K562 (cell line): ENCODE data around the gene PAXIP1. TPM values are rescaled to one million over a fixed set of nuclear protein-coding genes. Genes with fewer than 3 reads are reported as not detected.
"Not testable (repeated sequence)": the region's sequence is repeated elsewhere in the genome, so short reads cannot be mapped to it uniquely, and the experiment has no call there.

ENCODE experiments used
- ATAC-seq: fragments of 200-7000 bp; cut with Tn5 transposase; 3 replicates; pipeline ENCODE4 v1.9.1; 2020; ENCODE audit warnings: moderate library complexity
- BruUV-seq: library from RNA; stranded (reverse); fragments of 400-500 nt; replicated peaks from 2 replicates; lab custom pipeline; 2021; lab: Mats Ljungman, UMichigan
- CTCF ChIA-PET: fragments of 300-600 bp; formaldehyde crosslinking; extraction: SDS; loops from one replicate; lab custom pipeline; 2021; ENCODE audit warnings: low intra/inter-chr PET ratio; lab: Yijun Ruan, JAX
- POLR2A ChIA-PET: fragments of 300-600, 350-650 bp; sonication (Branson Sonifier 250); formaldehyde crosslinking; extraction: SDS; loops from one replicate; lab custom pipeline; 2021; ENCODE audit warnings: antibody characterized with exemption, inconsistent platforms; lab: Yijun Ruan, JAX
- DNase-seq, 4 experiments: peaks; one replicate each; pipeline versions ENCODE4 v3.0.0 to v3.0.0-alpha.2; 2011 to 2018; ENCODE audit warnings: low spot score in 3 of 4, mixed read lengths in 3 of 4; ENCODE audit errors: extremely low read depth in 1 of 4
- FAIRE-seq: peaks from 2 replicates; lab custom pipeline; 2011; peaks lifted over from hg19 to GRCh38; lab: Jason Lieb, UNC
- H2AFZ ChIP-seq: 2 replicates; pipeline ENCODE4 v1.6.0; 2011; ENCODE audit warnings: low read depth, low read length, control low read depth, inconsistent platforms
- H3K27ac ChIP-seq: fragments of 200-600 bp; 3 replicates; pipeline ENCODE4 v1.8.0; 2011; ENCODE audit warnings: low read depth, mild to moderate bottlenecking, control low read depth, inconsistent platforms, low read length, moderate library complexity, mixed read lengths; ENCODE audit errors: extremely low read depth
- H3K27me3 ChIP-seq, 2 experiments: fragments of 300-600 bp in 1 of 2; 2 replicates in 1 of 2; 3 replicates in 1 of 2; pipeline versions ENCODE4 v1.6.0 to v1.8.0; 2011; ENCODE audit warnings: inconsistent platforms in 2 of 2, low read length in 2 of 2, mild to moderate bottlenecking in 1 of 2, mixed read lengths in 1 of 2, moderate library complexity in 1 of 2; ENCODE audit not compliant: control insufficient read depth in 2 of 2, insufficient read depth in 2 of 2
- H3K36me3 ChIP-seq: fragments of 300-600 bp; 3 replicates; pipeline ENCODE4 v1.8.0; 2011; ENCODE audit warnings: mild to moderate bottlenecking, low read length, inconsistent platforms; ENCODE audit not compliant: control insufficient read depth, insufficient read depth
- H3K4me1 ChIP-seq, 2 experiments: fragments of 200-600 bp in 1 of 2; replicated peaks in 1 of 2; 2 replicates in 1 of 2; 3 replicates in 1 of 2; pipeline versions ENCODE4 v1.5.1 to v1.8.0; 2011; ENCODE audit warnings: inconsistent platforms in 2 of 2, low read length in 2 of 2, mild to moderate bottlenecking in 1 of 2, mixed read lengths in 1 of 2, moderate library complexity in 1 of 2; ENCODE audit not compliant: control insufficient read depth in 2 of 2, insufficient read depth in 2 of 2
- H3K4me2 ChIP-seq: 2 replicates; pipeline ENCODE4 v1.6.1; 2011; ENCODE audit warnings: low read length, control low read depth, inconsistent platforms, mixed read lengths; ENCODE audit not compliant: insufficient read depth
- H3K4me3 ChIP-seq: fragments of 200-600 bp; sonication (generic), shearing (Covaris generic); 2 replicates; pipeline ENCODE4 v1.5.1; 2016; ENCODE audit warnings: control low read depth, inconsistent platforms
- H3K79me2 ChIP-seq: fragments of 200-600 bp; 3 replicates; pipeline ENCODE4 v1.8.0; 2011; ENCODE audit warnings: low read length, inconsistent platforms; ENCODE audit not compliant: control insufficient read depth, insufficient read depth
- H3K9ac ChIP-seq, 2 experiments: 2 replicates each; pipeline versions ENCODE4 v1.6.0 to v1.6.1; 2011; ENCODE audit warnings: low read depth in 2 of 2, low read length in 2 of 2, control low read depth in 1 of 2, inconsistent platforms in 1 of 2, mild to moderate bottlenecking in 1 of 2, mixed read lengths in 1 of 2; ENCODE audit not compliant: insufficient read depth in 1 of 2
- H3K9me1 ChIP-seq: one replicate; pipeline ENCODE4 v1.6.0; 2011; ENCODE audit warnings: inconsistent platforms, mild to moderate bottlenecking, low read length, moderate library complexity; ENCODE audit not compliant: control insufficient read depth, insufficient read depth
- H3K9me3 ChIP-seq: replicated peaks from 2 replicates; pipeline ENCODE4 v1.5.1; 2011; ENCODE audit warnings: low read depth, low read length, inconsistent platforms; ENCODE audit not compliant: control insufficient read depth, insufficient read depth
- H4K20me1 ChIP-seq: replicated peaks from 2 replicates; pipeline ENCODE4 v1.6.1; 2011; ENCODE audit warnings: low read length, inconsistent platforms, mixed read lengths; ENCODE audit not compliant: control insufficient read depth, insufficient read depth
- CTCF ChIP-seq, 3 experiments: IDR thresholded peaks in 2 of 3; conservative IDR thresholded peaks in 1 of 3; 2 replicates each; pipeline ENCODE4 v1.5.1; 2011 to 2012; ENCODE audit warnings: low read length in 3 of 3, mild to moderate bottlenecking in 3 of 3, control low read depth in 2 of 3, improper control_type of control experiment in 1 of 3, inconsistent platforms in 1 of 3, low read depth in 1 of 3, mixed read lengths in 1 of 3, moderate library complexity in 1 of 3; ENCODE audit not compliant: insufficient read depth in 2 of 3
- ZFP1 ChIP-seq: fragments of 450-650 bp; formaldehyde crosslinking; IDR thresholded peaks from 2 replicates; pipeline ENCODE4 v1.4.0; 2020; ENCODE audit warnings: mild to moderate bottlenecking, mixed read lengths
- WGBS: fragments of 100-300 bp; shearing (Covaris generic); methylation state at CpG from one replicate; pipeline ENCODE4 v1.1.6; 2016; ENCODE audit warnings: low coverage, mixed read lengths; ENCODE audit not compliant: insufficient coverage; ENCODE audit errors: missing lambda C conversion rate; 5-methylcytosine and 5-hydroxymethylcytosine counted together
- in situ Hi-C: fragments of 300-500 bp; cut with MboI; formaldehyde crosslinking; loops from 4 replicates; pipeline ENCODE4 v1.15.0; 2018; ENCODE audit warnings: inconsistent platforms, mixed read lengths
- intact Hi-C: fragments of 100-400 bp; cut with micrococcal nuclease; formaldehyde crosslinking; loops from 2 replicates; pipeline ENCODE4 v1.14.2; 2022
- polyA plus RNA-seq, 8 experiments: library from polyadenylated mRNA; depleted of rRNA in 4 of 8; stranded (reverse) in 5 of 8; unstranded in 3 of 8; fragments of >200 nt; fragmentation: Nextera tagmentation in 2 of 8; fragmentation: Illumina TruSeq in 1 of 8; extraction: Ambion mirVana in 2 of 8; extraction: Trizol in 1 of 8; gene quantifications; 2 replicates each; pipeline versions ENCODE4 v1.2.1 to v1.2.3, GENCODE V29; 2011 to 2014; ENCODE audit warnings: inconsistent platforms in 1 of 8, missing spikeins in 1 of 8
- total RNA-seq, 7 experiments: library from RNA; depleted of rRNA in 6 of 7; stranded (reverse); fragments of >200 nt in 6 of 7; fragmentation: Illumina TruSeq in 2 of 7; extraction: Trizol in 2 of 7; gene quantifications; 2 replicates each; pipeline versions ENCODE4 v1.2.1 to v1.2.3, GENCODE V29; 2011 to 2021; ENCODE audit warnings: low replicate concordance in 1 of 7

PAXIP1 gene
- total and polyA plus RNA-seq, 9 of the 15 experiments (the other 6 are each of a cell fraction or from before 2014, with no cell fraction given) = 9.7 to 37.9 (median 28.4) TPM

GRCh38 chr7:155034495-155034894 lies 31.6 kb upstream of the PAXIP1 start:
- H3K27me3 ChIP-seq = peaks cover 11 to 18% of the 10 kb centered on the region in 2 experiments; a peak in 3 of 5 replicates
- ATAC-seq, H3K9me3 ChIP-seq, in situ Hi-C loops, BruUV-seq, H3K36me3 ChIP-seq, H3K9ac ChIP-seq, H3K4me2 ChIP-seq, H3K79me2 ChIP-seq, H3K27ac ChIP-seq, H3K9me1 ChIP-seq, H3K4me3 ChIP-seq, POLR2A ChIA-PET, H2AFZ ChIP-seq, H3K4me1 ChIP-seq, DNase-seq, H4K20me1 ChIP-seq, FAIRE-seq, CTCF ChIA-PET, intact Hi-C loops: not testable (repeated sequence)
- WGBS = 4% methylated on average over 15 of the region's 15 CpGs

- 0% methylated on average over 3 of the region's 6 CpGs for WGBS
- FAIRE-seq = peak; percentile 58
- CTCF ChIA-PET = interaction anchor here (0.5 kb wide), 1 partner anchor 185 kb away, joined by 3 read pairs; no protein-coding TSS in a partner anchor
Measured at GRCh38 chr7:155032978-155033377, 30.1 kb upstream of the PAXIP1 start.

More at GRCh38 chr7:155032978-155033377, 30.1 kb upstream of the PAXIP1 start:
- H3K9ac ChIP-seq = no peak overlapping the region
- H3K4me3 ChIP-seq = no peak overlapping the region
- H3K79me2 ChIP-seq = no peaks in the 10 kb centered on the region
- H4K20me1 ChIP-seq = no peaks in the 10 kb centered on the region
- no peak overlapping the region for H2AFZ ChIP-seq
- ATAC-seq = peak; percentile 63; the same call in 2 of the 3 replicates
- no peaks in the 10 kb centered on the region for H3K4me1 ChIP-seq
- TF ChIP-seq ZFP1 (CRISPR knock-in tag) = no peak
- peak in 1 of 3 experiments; percentile 17; a peak in 1 of 6 replicates for TF ChIP-seq CTCF (IDR thresholded peaks at IDR 0.05 in 2 of 3, conservative IDR thresholded peaks at IDR 0.05 in 1 of 3; ENCODE audit: insufficient read depth in 2 of 3, low read depth in 1 of 3, low read length in 3 of 3)
- no peaks in the 10 kb centered on the region for H3K9me1 ChIP-seq
- DNase-seq = no peak
- no peaks in the 10 kb centered on the region for H3K36me3 ChIP-seq
- intact Hi-C loops = no loop called here
- POLR2A ChIA-PET = interaction anchor here (0.6 to 1.5 kb wide), 3 partner anchors 10 to 80 kb away, joined by 3 to 6 read pairs (median 4); no protein-coding TSS in a partner anchor
- in situ Hi-C loops = no loop called here
- no peak overlapping the region for H3K4me2 ChIP-seq
- H3K27me3 ChIP-seq = peaks cover 11 to 18% of the 10 kb centered on the region in 2 experiments; a peak in 3 of 5 replicates
- H3K27ac ChIP-seq = no peak overlapping the region
- no peaks in the 10 kb centered on the region for H3K9me3 ChIP-seq
- no TSS peak for BruUV-seq
